ENCODE results near the gene GSN. TPM values are rescaled to one million over a fixed set of nuclear protein-coding genes. Genes with fewer than 3 reads are reported as not detected.

GSN gene
- total RNA-seq (100 to 1,000 TPM; 385 to 909 (median 565) TPM), polyA plus RNA-seq (100 to 1,000 TPM; 215 to 742 (median 424) TPM)
- long read RNA-seq, donor 1, transcript GSN-211 (3 exons, 680 nt): major isoform, 5 of 54 reads
- long read RNA-seq, donor 1, partial matches to known transcripts: 38 of 54 reads
- long read RNA-seq, donor 1, other reads (novel, unspliced or antisense): 6 of 54 reads
- long read RNA-seq, donor 2, transcript GSN-204 (17 exons, 2,657 nt): major isoform, 14 of 84 reads
- long read RNA-seq, donor 2, partial matches to known transcripts: 28 of 84 reads
- long read RNA-seq, donor 2, other reads (novel, unspliced or antisense): 40 of 84 reads
- long read RNA-seq, donor 3, transcript GSN-204 (17 exons, 2,657 nt): major isoform, 8 of 99 reads
- long read RNA-seq, donor 3, partial matches to known transcripts: 82 of 99 reads
- long read RNA-seq, donor 3, other reads (novel, unspliced or antisense): 7 of 99 reads
- long read RNA-seq, donor 4, partial matches to known transcripts: 0 of 2 reads
- long read RNA-seq, donor 4, other reads (novel, unspliced or antisense): 0 of 2 reads
- long read RNA-seq, donor 5, transcript GSN-204 (17 exons, 2,657 nt): major isoform, 22 of 132 reads
- long read RNA-seq, donor 5, partial matches to known transcripts: 92 of 132 reads
- long read RNA-seq, donor 5, other reads (novel, unspliced or antisense): 14 of 132 reads
- long read RNA-seq, donor 6, transcript GSN-204 (17 exons, 2,657 nt): major isoform, 30 of 242 reads
- long read RNA-seq, donor 6, transcript GSN-211 (3 exons, 680 nt): minor isoform, 7 of 242 reads
- long read RNA-seq, donor 6, partial matches to known transcripts: 149 of 242 reads
- long read RNA-seq, donor 6, other reads (novel, unspliced or antisense): 51 of 242 reads
- long read RNA-seq, donor 7, transcript GSN-204 (17 exons, 2,657 nt): major isoform, 35 of 196 reads
- long read RNA-seq, donor 7, partial matches to known transcripts: 111 of 196 reads
- long read RNA-seq, donor 7, other reads (novel, unspliced or antisense): 45 of 196 reads
- long read RNA-seq, donor 8, transcript GSN-204 (17 exons, 2,657 nt): major isoform, 9 of 139 reads
- long read RNA-seq, donor 8, partial matches to known transcripts: 100 of 139 reads
- long read RNA-seq, donor 8, other reads (novel, unspliced or antisense): 28 of 139 reads
- long read RNA-seq, donor 9, partial matches to known transcripts: 139 of 151 reads
- long read RNA-seq, donor 9, other reads (novel, unspliced or antisense): 0 of 151 reads
- long read RNA-seq, donor 10, full-length matches to known transcripts: 8 of 14 reads
- long read RNA-seq, donor 10, partial matches to known transcripts: 0 of 14 reads
- long read RNA-seq, donor 10, other reads (novel, unspliced or antisense): 6 of 14 reads

- intact Hi-C loops (cut with DNase I; ENCODE audit: low total_unique reads): loop anchor here (5.0 kb wide), 1 partner anchor 56 kb away; no protein-coding TSS in a partner anchor
- Histone ChIP-seq H3K9me3 (no peaks in the 10 kb centered on the region), H3K27ac (peak within 1 kb of the TSS; percentile 93 to 96 (median 95)), H3K36me3 (no peaks in the 10 kb centered on the region), H3K4me1 (peaks cover 40 to 64% (median 51%) of the 10 kb centered on the region in 4 donors), H3K4me3 (peak within 1 kb of the TSS; percentile 79 to 90 (median 88)), H3K27me3 (no peaks in the 10 kb centered on the region)
- TF ChIP-seq EP300 (IDR thresholded peaks at IDR 0.05) (no peak), POLR2A (IDR thresholded peaks at IDR 0.05) (peak in 1 of 4 donors; percentile 62), POLR2AphosphoS5 (IDR thresholded peaks at IDR 0.05) (peak; percentile 74 to 85 (median 77))
- TF ChIP-seq, protein P1, sequence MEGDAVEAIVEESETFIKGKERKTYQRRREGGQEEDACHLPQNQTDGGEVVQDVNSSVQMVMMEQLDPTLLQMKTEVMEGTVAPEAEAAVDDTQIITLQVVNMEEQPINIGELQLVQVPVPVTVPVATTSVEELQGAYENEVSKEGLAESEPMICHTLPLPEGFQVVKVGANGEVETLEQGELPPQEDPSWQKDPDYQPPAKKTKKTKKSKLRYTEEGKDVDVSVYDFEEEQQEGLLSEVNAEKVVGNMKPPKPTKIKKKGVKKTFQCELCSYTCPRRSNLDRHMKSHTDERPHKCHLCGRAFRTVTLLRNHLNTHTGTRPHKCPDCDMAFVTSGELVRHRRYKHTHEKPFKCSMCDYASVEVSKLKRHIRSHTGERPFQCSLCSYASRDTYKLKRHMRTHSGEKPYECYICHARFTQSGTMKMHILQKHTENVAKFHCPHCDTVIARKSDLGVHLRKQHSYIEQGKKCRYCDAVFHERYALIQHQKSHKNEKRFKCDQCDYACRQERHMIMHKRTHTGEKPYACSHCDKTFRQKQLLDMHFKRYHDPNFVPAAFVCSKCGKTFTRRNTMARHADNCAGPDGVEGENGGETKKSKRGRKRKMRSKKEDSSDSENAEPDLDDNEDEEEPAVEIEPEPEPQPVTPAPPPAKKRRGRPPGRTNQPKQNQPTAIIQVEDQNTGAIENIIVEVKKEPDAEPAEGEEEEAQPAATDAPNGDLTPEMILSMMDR (IDR thresholded peaks at IDR 0.05): peak in 1 of 7 experiments; percentile 9
- 0 to 4% (median 1%) methylated on average over 17 to 64 of the region's 64 CpGs for WGBS, 5 donors
- DNase-seq: peak; percentile 88 to 94
Measured at GRCh38 chr9:121267689-121268597, at the start of gene GSN. Gene GSN (plus strand): TSS chr9:121268162. CDS start chr9:121301972, 33,810 bp downstream.

DNA sequence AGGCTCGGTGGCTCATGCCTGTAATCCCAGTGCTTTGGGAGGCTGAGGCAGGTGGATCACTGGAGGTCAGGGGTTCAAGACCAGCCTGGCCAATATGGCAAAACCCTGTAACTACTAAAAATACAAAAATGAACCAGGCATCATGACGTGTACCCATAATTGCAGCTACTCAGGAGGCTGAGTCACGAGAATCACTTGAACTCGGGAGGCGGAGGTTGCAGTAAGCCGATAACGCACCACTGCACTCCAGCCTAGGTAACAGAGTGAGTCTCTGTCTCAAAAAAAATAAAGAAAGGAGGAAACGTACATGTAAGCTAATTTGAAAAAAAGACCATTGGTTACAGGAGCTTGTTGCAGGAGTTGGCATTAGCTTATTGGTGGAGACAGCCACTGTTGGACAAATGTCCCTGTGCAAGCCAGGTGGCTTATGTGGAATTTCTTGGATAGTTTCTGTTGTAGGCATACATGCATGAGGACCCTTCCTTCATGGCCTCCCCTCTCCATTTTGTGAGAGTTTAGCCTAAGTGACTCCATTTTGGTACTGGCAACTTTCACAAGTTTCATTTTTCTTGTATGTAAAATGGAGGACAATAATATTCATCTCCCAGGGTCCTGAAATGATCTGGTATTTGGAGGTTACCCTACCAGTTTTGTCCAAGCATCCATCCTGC lies 49.5 kb upstream of the GSN start:
- Histone ChIP-seq H3K27ac (no peak overlapping the region), H3K27me3 (no peaks in the 10 kb centered on the region), H3K4me3 (no peak overlapping the region), H3K9me3 (no peaks in the 10 kb centered on the region), H3K4me1 (peaks cover 0 to 12% (median 4%) of the 10 kb centered on the region in 4 donors), H3K36me3 (peaks cover 0 to 4% (median 0%) of the 10 kb centered on the region in 4 donors)
- TF ChIP-seq, protein P1 (IDR thresholded peaks at IDR 0.05): no peak
- TF ChIP-seq EP300 (IDR thresholded peaks at IDR 0.05) (no peak), POLR2A (IDR thresholded peaks at IDR 0.05) (no peak), POLR2AphosphoS5 (IDR thresholded peaks at IDR 0.05) (no peak)
- 94 to 97% (median 95%) methylated on average over 8 of the region's 8 CpGs for WGBS, 5 donors
- no peak for DNase-seq
- intact Hi-C loops (cut with DNase I; ENCODE audit: low total_unique reads): loop anchor here (10.0 kb wide), 1 partner anchor 96 kb away; no protein-coding TSS in a partner anchor

DNA sequence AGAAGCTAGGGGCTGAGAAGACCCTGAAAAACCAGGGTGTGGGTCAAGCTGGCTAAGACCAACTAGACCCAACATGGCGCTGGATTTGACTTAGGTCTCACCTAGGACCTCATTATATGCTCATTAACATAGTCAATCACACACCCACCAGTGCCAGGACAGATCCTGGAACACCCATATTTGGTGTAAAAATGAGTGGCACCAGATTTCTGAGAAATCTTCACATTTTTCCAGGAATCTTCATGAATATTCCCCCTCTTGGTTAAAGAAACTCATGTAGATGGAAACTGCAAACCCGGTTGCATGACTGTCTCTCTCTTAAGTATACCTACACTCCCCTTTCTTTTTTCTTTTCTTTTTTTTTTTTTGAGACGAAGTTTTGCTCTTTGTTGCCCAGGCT lies 48.4 kb upstream of the GSN start:
- 83 to 97% (median 94%) methylated on average over 3 of the region's 3 CpGs for WGBS, 5 donors
- Histone ChIP-seq H3K4me1 (peaks cover 0 to 11% (median 4%) of the 10 kb centered on the region in 4 donors), H3K9me3 (no peaks in the 10 kb centered on the region), H3K36me3 (peaks cover 0 to 4% (median 0%) of the 10 kb centered on the region in 4 donors), H3K27me3 (no peaks in the 10 kb centered on the region), H3K4me3 (no peak overlapping the region), H3K27ac (no peak overlapping the region)
- no peak for DNase-seq
- TF ChIP-seq, protein P1 (IDR thresholded peaks at IDR 0.05): no peak
- TF ChIP-seq EP300 (IDR thresholded peaks at IDR 0.05) (no peak), POLR2A (IDR thresholded peaks at IDR 0.05) (no peak), POLR2AphosphoS5 (IDR thresholded peaks at IDR 0.05) (no peak)
- intact Hi-C loops (cut with DNase I; ENCODE audit: low total_unique reads): loop anchor here (10.0 kb wide), 1 partner anchor 95 kb away; no protein-coding TSS in a partner anchor
